Esophagus squamous epithelium (tissue), 4 donors: ENCODE data around the gene ZFP64.

Experiments used
- CTCF ChIP-seq, 6 experiments: fragments of 450-650 bp in 4 of 6; fragments of 200-600 bp in 2 of 6; sonication (generic) in 2 of 6; IDR thresholded peaks; one replicate each; pipeline ENCODE4 v1.5.1; 2016 to 2019; ENCODE audit warnings: antibody characterized with exemption in 6 of 6, mild to moderate bottlenecking in 4 of 6, moderate library complexity in 4 of 6
- POLR2A ChIP-seq, 4 donors: fragments of 450-650 bp; IDR thresholded peaks; one replicate each; pipeline ENCODE4 v1.6.1; 2017; ENCODE audit warnings: antibody characterized with exemption in 4 of 4, mild to moderate bottlenecking in 4 of 4, moderate library complexity in 3 of 4

- TF ChIP-seq CTCF (IDR thresholded peaks at IDR 0.05) (no peak), POLR2A (IDR thresholded peaks at IDR 0.05) (no peak)
Measured at GRCh38 chr20:52104546-52105441, 86.8 kb downstream of the ZFP64 start.
